ENCODE results near the gene MXD1. TPM values are rescaled to one million over a fixed set of nuclear protein-coding genes. Genes with fewer than 3 reads are reported as not detected.
A peak's percentile ranks its signal among the peaks of the same experiment; 100 is the strongest.

Gene MXD1
- total RNA-seq, 1 experiment from 2014 or later: 71.8 TPM

DNA sequence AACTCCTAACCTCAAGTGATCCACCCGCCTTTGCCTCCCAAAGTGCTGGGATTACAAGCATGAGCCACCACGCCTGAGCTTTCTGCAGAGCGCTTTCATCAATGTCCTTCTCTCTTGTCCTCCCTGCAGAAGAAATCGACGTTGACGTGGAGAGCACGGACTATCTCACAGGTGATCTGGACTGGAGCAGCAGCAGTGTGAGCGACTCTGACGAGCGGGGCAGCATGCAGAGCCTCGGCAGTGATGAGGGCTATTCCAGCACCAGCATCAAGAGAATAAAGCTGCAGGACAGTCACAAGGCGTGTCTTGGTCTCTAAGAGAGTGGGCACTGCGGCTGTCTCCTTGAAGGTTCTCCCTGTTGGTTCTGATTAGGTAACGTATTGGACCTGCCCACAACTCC lies 23.1 kb downstream of the MXD1 start:
- Mint-ChIP-seq H3K27me3 (ENCODE audit: insufficient read depth, unreplicated experiment) (no peaks in the 10 kb centered on the region), H3K9me3 (ENCODE audit: unreplicated experiment) (no peaks in the 10 kb centered on the region), H3K27ac (ENCODE audit: low read depth, unreplicated experiment) (no peak overlapping the region), H3K4me3 (ENCODE audit: unreplicated experiment) (no peak overlapping the region), H3K36me3 (ENCODE audit: insufficient read depth, unreplicated experiment) (peaks cover 72% of the 10 kb centered on the region), H3K4me1 (ENCODE audit: insufficient read depth, unreplicated experiment) (peaks cover 22% of the 10 kb centered on the region)
- DNase-seq (ENCODE audit: unreplicated experiment): no peak
- POLR2A ChIA-PET: interaction anchor here (0.7 to 1.3 kb wide), 2 partner anchors 20 to 43 kb away, joined by 3 read pairs; no protein-coding TSS in a partner anchor
- CTCF ChIA-PET: interaction anchor here (0.6 kb wide), 1 partner anchor 45 kb away, joined by 5 read pairs; no protein-coding TSS in a partner anchor
- TF ChIP-seq, protein P1, sequence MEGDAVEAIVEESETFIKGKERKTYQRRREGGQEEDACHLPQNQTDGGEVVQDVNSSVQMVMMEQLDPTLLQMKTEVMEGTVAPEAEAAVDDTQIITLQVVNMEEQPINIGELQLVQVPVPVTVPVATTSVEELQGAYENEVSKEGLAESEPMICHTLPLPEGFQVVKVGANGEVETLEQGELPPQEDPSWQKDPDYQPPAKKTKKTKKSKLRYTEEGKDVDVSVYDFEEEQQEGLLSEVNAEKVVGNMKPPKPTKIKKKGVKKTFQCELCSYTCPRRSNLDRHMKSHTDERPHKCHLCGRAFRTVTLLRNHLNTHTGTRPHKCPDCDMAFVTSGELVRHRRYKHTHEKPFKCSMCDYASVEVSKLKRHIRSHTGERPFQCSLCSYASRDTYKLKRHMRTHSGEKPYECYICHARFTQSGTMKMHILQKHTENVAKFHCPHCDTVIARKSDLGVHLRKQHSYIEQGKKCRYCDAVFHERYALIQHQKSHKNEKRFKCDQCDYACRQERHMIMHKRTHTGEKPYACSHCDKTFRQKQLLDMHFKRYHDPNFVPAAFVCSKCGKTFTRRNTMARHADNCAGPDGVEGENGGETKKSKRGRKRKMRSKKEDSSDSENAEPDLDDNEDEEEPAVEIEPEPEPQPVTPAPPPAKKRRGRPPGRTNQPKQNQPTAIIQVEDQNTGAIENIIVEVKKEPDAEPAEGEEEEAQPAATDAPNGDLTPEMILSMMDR (IDR thresholded peaks at IDR 0.05; ENCODE audit: unreplicated experiment): no peak
- intact Hi-C loops (cut with micrococcal nuclease): no loop called here
- no TSS peak for BruUV-seq (replicated peaks)

DNA sequence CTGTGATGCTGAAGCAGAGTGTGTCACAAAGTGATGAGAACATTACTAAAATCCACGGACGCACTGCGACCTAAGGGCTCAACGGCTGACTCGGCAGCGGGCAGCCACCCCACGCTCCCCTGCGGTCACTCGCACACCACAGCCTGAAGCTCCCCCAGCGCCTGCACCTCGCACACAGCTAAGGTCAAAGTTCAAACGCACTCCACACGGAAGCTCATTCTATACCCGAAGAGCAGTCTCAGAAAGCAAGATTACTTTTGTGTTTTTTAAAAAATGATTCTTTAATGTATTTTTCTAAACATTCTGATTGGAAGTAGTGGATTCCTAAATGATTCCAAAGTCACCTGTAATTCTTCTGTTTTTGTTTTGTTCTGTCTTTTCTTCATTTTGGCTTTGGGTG lies 24.8 kb downstream of the MXD1 start:
- no peak overlapping the region for H3K4me3 Mint-ChIP-seq (ENCODE audit: unreplicated experiment)
- TF ChIP-seq, protein P1 (IDR thresholded peaks at IDR 0.05; ENCODE audit: unreplicated experiment): no peak
- H3K27me3 Mint-ChIP-seq (ENCODE audit: insufficient read depth, unreplicated experiment): no peaks in the 10 kb centered on the region
- peaks cover 78% of the 10 kb centered on the region for H3K36me3 Mint-ChIP-seq (ENCODE audit: insufficient read depth, unreplicated experiment)
- intact Hi-C loops (cut with micrococcal nuclease): no loop called here
- POLR2A ChIA-PET: interaction anchor here (1.4 kb wide), 1 partner anchor 26 kb away, joined by 6 read pairs; the partner anchor contains the start of gene MXD1
- CTCF ChIA-PET: no interaction called here
- no TSS peak for BruUV-seq (replicated peaks)
- no peak for DNase-seq (ENCODE audit: unreplicated experiment)
- no peaks in the 10 kb centered on the region for H3K9me3 Mint-ChIP-seq (ENCODE audit: unreplicated experiment)
- no peak overlapping the region for H3K27ac Mint-ChIP-seq (ENCODE audit: low read depth, unreplicated experiment)
- peaks cover 17% of the 10 kb centered on the region for H3K4me1 Mint-ChIP-seq (ENCODE audit: insufficient read depth, unreplicated experiment)

DNA sequence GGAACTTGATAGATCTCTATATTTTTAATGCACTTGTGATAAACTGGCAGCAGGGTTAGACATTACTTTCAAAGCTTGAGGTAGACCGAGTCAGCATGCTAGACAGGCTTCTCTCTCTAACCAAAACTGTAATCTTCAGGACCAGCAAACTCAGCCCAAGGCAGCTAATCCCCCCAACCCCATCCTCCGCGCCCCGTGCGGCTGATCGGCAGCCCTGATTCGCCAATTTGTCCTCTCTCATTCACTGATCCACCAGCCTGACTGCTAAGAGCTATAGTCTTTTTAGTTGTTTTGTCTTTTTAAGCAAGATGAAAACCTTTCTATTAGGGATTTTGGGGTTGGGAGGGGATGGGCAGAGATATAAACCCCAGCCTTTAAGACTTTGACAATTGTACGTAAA lies 25.8 kb downstream of the MXD1 start:
- H3K4me1 Mint-ChIP-seq (ENCODE audit: insufficient read depth, unreplicated experiment): peaks cover 23% of the 10 kb centered on the region
- H3K9me3 Mint-ChIP-seq (ENCODE audit: unreplicated experiment): no peaks in the 10 kb centered on the region
- CTCF ChIA-PET: no interaction called here
- intact Hi-C loops (cut with micrococcal nuclease): no loop called here
- POLR2A ChIA-PET: interaction anchor here (0.9 kb wide), 1 partner anchor 26 kb away, joined by 3 read pairs; the partner anchor contains the start of gene MXD1
- no peak overlapping the region for H3K4me3 Mint-ChIP-seq (ENCODE audit: unreplicated experiment)
- H3K27ac Mint-ChIP-seq (ENCODE audit: low read depth, unreplicated experiment): no peak overlapping the region
- no peaks in the 10 kb centered on the region for H3K27me3 Mint-ChIP-seq (ENCODE audit: insufficient read depth, unreplicated experiment)
- H3K36me3 Mint-ChIP-seq (ENCODE audit: insufficient read depth, unreplicated experiment): peaks cover 80% of the 10 kb centered on the region
- no peak for DNase-seq (ENCODE audit: unreplicated experiment)
- TF ChIP-seq, protein P1 (IDR thresholded peaks at IDR 0.05; ENCODE audit: unreplicated experiment): no peak
- no TSS peak for BruUV-seq (replicated peaks)

DNA sequence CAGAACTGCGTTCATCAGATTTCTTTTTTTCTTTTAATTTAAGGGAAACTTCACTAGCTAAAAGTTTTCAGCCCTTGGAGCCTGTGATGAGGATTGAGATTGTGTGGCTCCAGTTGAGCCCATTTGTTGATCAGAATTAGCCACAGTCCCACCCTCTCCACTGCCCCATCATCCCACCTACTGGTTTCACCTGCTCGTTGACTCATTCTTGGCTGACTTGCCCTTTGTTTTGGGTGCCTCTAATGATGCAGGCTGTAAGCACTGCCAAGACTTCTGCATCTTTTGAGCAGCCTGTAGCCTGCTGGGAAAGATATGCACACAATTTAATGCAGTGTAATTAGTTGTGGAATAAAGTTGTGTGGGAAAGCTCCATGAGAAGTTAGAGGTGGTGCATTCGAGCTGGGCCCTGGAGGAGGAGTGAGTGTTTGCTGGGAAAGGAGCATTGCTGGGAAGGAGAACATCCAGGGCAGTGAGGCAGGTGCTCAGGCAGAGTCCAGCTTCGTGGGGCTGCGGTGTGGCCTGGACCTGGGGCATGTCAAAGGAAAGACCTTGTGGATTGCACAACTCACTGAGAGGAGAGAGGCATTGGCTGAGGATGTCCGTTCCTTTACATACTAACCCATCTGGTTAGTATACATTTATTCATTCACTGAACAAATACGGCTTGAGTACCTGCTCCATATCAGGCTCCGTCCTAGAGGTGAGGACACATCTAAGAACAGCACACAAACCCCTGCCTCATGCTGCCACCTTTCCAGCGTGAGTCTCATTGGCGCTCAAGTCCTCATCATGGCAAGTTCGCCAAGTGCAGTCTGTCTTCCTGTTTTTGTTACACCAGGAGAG lies 28.3 kb downstream of the MXD1 start:
- peak; percentile 24 for DNase-seq (ENCODE audit: unreplicated experiment)
- CTCF ChIA-PET: no interaction called here

More for the DNA sequence above, 28.3 kb downstream of the MXD1 start:
- TF ChIP-seq, protein P1 (IDR thresholded peaks at IDR 0.05; ENCODE audit: unreplicated experiment): no peak
- Mint-ChIP-seq H3K27ac (ENCODE audit: low read depth, unreplicated experiment) (no peak overlapping the region), H3K36me3 (ENCODE audit: insufficient read depth, unreplicated experiment) (peaks cover 56% of the 10 kb centered on the region), H3K27me3 (ENCODE audit: insufficient read depth, unreplicated experiment) (no peaks in the 10 kb centered on the region), H3K9me3 (ENCODE audit: unreplicated experiment) (no peaks in the 10 kb centered on the region), H3K4me3 (ENCODE audit: unreplicated experiment) (no peak overlapping the region), H3K4me1 (ENCODE audit: insufficient read depth, unreplicated experiment) (peaks cover 39% of the 10 kb centered on the region)
- intact Hi-C loops (cut with micrococcal nuclease): no loop called here
- BruUV-seq (replicated peaks): no TSS peak
- POLR2A ChIA-PET: interaction anchor here (1.0 to 2.7 kb wide), 3 partner anchors 9 to 144 kb away, joined by 3 to 9 read pairs (median 3); partner anchors contain the start of gene PCBP1
